ENCODE measurements around the gene IRAG1. TPM values are rescaled to one million over a fixed set of nuclear protein-coding genes. Genes with fewer than 3 reads are reported as not detected.

The IRAG1 gene
- total RNA-seq, 1 donor from 2014 or later = 5.9 TPM

GRCh38 chr11:10673501-10674062 is 20.0 kb downstream of the IRAG1 start:
- intact Hi-C loops (cut with DNase I) = loop anchor here (2.0 kb wide), 1 partner anchor 15 kb away; no protein-coding TSS in a partner anchor
- ATAC-seq (no peak), DNase-seq (ENCODE audit: missing footprints) (no peak)

- no peak for ATAC-seq
- DNase-seq (ENCODE audit: missing footprints) = no peak
- intact Hi-C loops (cut with DNase I) = no loop called here
These were observed 23.5 kb downstream of the IRAG1 start for GRCh38 chr11:10670099-10670498.

GRCh38 chr11:10669258-10670033 is 24.1 kb downstream of the IRAG1 start:
- intact Hi-C loops (cut with DNase I) = no loop called here
- ATAC-seq (peak; percentile 30), DNase-seq (ENCODE audit: missing footprints) (no peak)

GRCh38 chr11:10667521-10667885 is 26.1 kb downstream of the IRAG1 start:
- intact Hi-C loops (cut with DNase I) = no loop called here
- no peak for ATAC-seq
- DNase-seq (ENCODE audit: missing footprints) = no peak

- intact Hi-C loops (cut with DNase I) = no loop called here
- ATAC-seq = no peak
- no peak for DNase-seq (ENCODE audit: missing footprints)
These were observed 26.7 kb downstream of the IRAG1 start for GRCh38 chr11:10666556-10667520.

- DNase-seq (ENCODE audit: missing footprints) (no peak), ATAC-seq (no peak)
- intact Hi-C loops (cut with DNase I) = no loop called here
These were observed 29.1 kb downstream of the IRAG1 start for GRCh38 chr11:10664496-10664895.

- ATAC-seq (peak; percentile 71), DNase-seq (ENCODE audit: missing footprints) (no peak)
- intact Hi-C loops (cut with DNase I) = no loop called here
These were observed 29.6 kb downstream of the IRAG1 start for GRCh38 chr11:10663990-10664389.

GRCh38 chr11:10663365-10663764 is 30.2 kb downstream of the IRAG1 start:
- intact Hi-C loops (cut with DNase I) = no loop called here
- no peak for DNase-seq (ENCODE audit: missing footprints)

GRCh38 chr11:10660323-10660722 is 33.2 kb downstream of the IRAG1 start:
- DNase-seq (ENCODE audit: missing footprints) (no peak), ATAC-seq (no peak)
- intact Hi-C loops (cut with DNase I) = no loop called here

More at GRCh38 chr11:10663365-10663764, 30.2 kb downstream of the IRAG1 start:
- ATAC-seq = no peak

GRCh38 chr11:10659339-10660216 is 34.0 kb downstream of the IRAG1 start:
- intact Hi-C loops (cut with DNase I) = loop anchor here (2.0 to 10.0 kb wide), 4 partner anchors 15 to 145 kb away; partner anchors contain the start of gene LYVE1
- DNase-seq (ENCODE audit: missing footprints) (no peak), ATAC-seq (no peak)

GRCh38 chr11:10658621-10659338 is 34.8 kb downstream of the IRAG1 start:
- no peak for DNase-seq (ENCODE audit: missing footprints)
- ATAC-seq = no peak
- intact Hi-C loops (cut with DNase I) = loop anchor here (2.0 to 10.0 kb wide), 4 partner anchors 16 to 144 kb away; partner anchors contain the start of gene LYVE1

GRCh38 chr11:10657308-10658271 is 36.0 kb downstream of the IRAG1 start:
- intact Hi-C loops (cut with DNase I) = loop anchor here (2.0 to 10.0 kb wide), 4 partner anchors 17 to 143 kb away; partner anchors contain the start of gene LYVE1
- DNase-seq (ENCODE audit: missing footprints) (no peak), ATAC-seq (no peak)

- ATAC-seq = no peak
- intact Hi-C loops (cut with DNase I) = loop anchor here (5.0 to 10.0 kb wide), 3 partner anchors 76 to 141 kb away; partner anchors contain the start of gene LYVE1
- no peak for DNase-seq (ENCODE audit: missing footprints)
These were observed 37.5 kb downstream of the IRAG1 start for GRCh38 chr11:10655943-10656576.

- ATAC-seq (no peak), DNase-seq (ENCODE audit: missing footprints) (no peak)
- intact Hi-C loops (cut with DNase I) = loop anchor here (5.0 to 10.0 kb wide), 3 partner anchors 77 to 140 kb away; partner anchors contain the start of gene LYVE1
These were observed 38.3 kb downstream of the IRAG1 start for GRCh38 chr11:10655227-10655626.

GRCh38 chr11:10654811-10655150 is 38.8 kb downstream of the IRAG1 start:
- DNase-seq (ENCODE audit: missing footprints) (no peak), ATAC-seq (no peak)
- intact Hi-C loops (cut with DNase I) = loop anchor here (1.0 to 10.0 kb wide), 4 partner anchors 78 to 248 kb away; partner anchors contain the start of gene LYVE1
